HG02610 (cell line): ENCODE data around the gene SOX11.

ENCODE experiments used
- ATAC-seq: cut with Tn5 transposase; IDR thresholded peaks from one replicate; pipeline ENCODE4 v1.9.1; 2021; ENCODE audit warnings: mild to moderate bottlenecking, moderate library complexity; ENCODE audit not compliant: unreplicated experiment

The SOX11 gene

DNA sequence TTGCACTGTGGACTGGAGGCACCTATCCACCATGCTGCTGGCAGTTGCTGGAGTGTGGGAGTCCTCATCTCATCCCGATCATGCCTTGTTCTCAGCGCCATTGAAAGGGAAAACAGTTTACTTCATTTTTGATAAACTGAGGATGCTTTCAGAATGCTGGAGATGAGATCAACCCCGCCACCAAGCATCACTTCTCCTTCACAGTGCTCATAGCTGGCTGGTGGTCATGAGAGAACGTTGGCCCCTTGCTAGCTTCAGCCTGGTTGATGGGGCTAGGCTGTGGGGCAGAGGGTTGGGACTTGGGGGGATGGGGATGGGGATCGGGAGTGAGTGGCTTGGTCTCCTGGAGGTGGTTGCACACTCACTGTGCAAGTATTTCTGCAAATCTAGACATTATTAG, 30.1 kb downstream of the SOX11 start:
- no peak for ATAC-seq

DNA sequence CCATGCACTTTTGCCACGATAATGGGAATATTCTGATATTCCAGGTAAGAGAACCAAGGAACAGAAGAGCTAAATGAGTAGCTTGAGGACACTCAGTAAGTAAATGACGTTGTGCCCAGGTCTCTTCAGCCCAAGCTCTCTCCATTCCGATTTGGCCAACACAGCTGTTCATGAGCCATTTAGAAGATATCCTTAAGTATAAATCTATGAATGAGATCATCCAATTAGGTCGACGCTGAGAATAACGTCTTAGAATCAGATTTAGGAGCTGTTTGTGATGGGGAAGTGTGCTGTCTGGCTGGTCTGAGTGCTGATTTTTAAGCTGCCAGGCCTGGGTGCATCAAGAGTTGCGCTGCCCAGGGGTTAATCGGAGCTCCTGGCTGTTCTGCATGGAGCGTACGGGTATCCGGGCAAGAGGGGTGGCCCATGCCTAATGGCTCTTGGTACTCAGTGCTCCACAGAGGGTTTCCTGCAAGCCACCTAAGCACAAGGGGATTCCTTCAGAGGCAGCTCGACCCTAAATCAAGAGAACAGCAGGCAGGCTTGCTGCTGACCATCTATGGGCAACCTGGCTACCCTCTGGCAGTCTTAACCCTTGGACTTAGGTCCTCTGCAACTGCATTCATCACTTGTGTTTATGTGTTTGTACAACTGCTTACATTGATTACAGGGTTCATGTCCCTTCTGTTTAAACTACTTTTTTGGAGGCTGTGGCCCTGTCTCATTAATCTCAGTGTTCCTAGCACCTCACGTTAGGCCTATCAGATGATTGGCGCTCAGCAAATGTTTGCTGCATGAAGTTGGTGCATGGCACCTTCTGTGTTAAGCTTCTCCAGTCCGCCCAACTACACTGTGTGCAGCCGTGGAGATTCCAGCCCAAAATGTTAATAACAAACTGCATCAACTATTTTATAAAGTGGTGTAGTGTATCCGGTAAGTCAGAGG, 31.9 kb downstream of the SOX11 start:
- ATAC-seq = no peak

DNA sequence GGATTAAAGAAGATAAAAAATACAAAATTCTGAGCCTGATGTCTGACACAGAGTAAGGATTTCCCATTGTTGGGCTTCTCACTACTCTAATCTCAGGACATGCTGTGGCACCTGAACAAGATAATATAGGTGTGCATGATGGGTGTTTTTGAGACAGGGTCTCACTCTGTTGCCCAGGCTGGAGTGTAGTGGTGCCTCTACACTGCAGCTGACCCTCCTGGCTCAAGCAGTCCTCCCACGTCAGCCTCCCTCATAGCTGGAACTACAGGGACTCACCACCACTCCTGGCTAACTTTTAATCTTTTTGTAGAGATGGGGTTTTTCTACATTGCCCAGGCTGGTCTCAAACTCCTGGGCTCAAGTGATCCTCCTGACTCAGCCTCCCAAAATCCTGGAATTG, 32.9 kb downstream of the SOX11 start:
- no peak for ATAC-seq

DNA sequence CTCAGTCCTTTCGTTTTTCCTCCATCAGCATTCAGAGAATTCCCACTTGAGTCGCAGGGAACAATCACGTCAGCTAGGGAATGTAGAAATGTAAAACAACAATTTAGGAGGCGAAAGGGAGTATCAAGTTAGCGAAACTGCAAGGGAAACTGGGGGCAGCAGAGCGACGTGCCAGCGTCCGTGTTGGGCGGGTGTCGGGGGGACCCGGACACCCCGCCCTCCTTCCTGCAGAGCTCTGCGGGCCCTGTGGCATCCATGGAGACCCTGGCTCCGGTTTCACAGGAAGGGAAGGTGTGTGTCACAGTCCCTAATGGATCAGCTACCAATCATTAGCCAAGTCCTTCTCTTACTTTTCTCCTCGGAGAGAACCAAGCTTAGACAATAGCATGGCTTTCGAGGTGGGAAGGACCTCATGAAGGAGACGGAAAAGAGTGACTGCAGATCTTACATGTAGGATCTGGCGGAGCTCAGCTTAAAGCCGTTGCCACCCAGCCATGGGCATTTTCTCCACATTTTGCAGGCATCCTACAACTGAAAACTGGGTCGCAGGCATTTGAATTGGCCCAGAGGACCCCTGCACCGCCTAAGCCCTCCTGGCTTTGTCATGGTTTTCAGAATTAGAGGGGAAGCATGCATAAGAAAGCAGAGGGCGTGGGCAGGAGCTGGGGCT, 33.7 kb downstream of the SOX11 start:
- no peak for ATAC-seq

DNA sequence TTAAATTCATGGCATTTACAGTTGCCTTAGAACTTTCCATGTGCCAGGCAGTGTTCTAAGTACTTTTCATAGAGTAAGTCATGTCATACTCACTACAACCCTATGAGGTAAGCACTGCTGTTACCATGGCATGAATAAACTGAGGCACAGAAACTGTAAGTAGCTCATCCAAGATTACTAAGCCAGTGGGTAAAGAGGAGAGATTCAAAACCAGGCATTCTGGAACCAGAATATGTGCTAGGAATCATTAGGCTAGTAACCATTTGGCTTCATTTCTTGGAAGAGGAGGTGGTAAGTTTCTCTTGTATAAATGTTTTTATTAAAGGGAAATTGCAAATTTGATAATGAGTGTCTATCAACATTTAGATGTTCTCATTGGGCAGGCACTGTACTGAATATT, 35.1 kb downstream of the SOX11 start:
- no peak for ATAC-seq

DNA sequence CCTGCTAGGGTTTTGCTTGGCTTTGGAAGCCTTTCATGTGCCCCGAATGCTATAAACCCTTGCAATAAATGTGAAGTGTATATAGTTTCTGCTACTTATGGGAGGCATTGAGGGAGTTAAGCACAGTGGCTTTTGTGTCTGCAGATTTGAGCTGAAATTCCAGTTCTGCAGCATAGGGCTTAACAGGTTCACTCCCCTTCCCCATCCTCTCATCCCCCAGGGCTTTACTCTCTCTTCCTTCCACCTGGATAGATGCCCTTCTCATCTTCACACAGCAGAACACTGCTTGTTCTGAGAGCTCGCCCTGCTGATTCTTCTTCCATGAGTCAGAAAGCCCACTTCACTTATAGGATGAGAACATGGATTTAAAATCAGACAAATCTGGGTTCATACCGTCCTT, 37.2 kb downstream of the SOX11 start:
- ATAC-seq = no peak

DNA sequence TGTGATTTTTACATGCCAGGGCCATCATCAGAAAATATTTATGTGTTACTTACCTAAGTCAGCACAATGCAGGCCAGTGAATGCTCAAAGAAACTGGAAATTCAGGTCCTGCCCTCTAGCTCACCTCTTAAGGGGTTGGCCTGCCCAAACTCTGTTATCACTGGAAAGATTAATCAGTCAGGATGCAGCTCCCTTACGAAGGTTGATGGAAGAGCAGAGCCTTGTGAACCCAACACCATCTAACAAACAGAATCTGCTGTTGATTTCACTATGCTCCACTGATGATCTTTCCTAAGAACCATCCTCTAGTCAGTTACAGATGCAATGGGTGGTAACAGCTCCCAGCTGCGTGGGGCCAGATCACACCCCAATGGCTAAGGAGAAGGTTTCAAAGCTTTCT, 38.2 kb downstream of the SOX11 start:
- no peak for ATAC-seq

DNA sequence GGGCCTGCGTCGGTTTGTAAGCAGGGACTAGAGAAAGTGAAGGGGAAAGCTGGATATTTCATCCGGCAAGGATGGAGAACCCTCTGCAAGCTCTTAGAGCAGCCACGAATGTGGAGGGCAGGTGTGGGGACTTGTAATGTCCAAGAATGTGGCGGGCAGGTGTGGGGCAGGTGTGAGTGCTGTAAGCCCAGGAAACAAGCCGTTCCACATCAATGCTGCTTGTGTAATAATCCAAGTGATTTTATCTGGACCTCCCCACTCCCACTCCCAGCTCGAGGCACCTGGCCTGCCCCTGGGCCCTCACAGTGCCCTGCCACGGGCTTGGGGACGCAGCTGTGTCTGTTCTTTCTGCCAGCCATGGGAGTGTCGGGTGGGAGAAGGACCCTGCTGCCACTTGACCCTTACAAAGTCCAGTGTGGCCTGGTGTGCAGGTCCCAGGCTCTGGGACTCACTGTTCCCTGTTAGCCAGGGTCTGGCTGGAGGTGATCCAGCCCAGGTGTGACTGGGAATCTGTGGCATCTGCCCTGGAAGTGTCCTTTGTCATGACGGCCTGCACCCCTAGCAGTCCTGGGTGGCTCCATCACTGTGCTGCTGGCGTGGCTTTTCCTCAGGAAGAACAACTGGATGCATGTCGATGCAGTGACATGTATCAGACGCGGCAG, 42.8 kb downstream of the SOX11 start:
- no peak for ATAC-seq

DNA sequence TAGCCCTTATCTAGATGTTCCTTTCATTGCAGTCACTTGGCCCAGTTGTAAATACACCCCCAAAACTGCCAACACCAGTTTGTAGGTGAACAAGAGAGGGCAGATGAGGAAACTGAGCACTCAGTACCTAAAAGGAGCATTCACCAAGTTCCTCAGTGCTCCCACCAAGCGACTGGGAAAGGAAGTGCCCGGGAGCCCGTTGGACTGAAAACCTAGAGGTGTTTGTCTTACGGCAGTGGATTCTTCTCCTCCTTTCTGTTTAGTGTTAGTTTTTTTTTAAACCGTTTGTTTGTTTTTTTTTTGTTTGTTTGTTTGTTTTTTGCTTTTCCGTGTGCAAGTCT, 43.3 kb downstream of the SOX11 start:
- ATAC-seq = no peak

DNA sequence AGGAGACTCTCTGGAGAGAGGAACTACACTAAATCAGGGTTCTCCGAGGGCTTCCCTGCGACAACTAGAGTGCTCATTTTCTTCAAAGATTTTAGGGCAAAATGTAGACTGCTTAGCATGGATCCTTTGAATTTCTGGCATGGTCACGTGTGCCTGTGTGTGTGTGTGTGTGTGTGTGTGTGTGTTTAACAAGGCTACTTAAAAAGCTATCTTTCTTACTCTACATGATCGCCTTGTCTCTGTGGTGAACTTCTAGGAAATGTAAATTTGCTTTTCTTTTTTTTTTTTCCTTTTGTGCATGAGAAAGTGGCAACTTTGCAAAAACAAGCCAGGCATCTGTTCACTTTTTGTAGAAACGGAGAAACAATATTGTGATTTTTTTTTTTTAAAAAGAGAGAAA, 43.9 kb downstream of the SOX11 start:
- ATAC-seq = no peak

DNA sequence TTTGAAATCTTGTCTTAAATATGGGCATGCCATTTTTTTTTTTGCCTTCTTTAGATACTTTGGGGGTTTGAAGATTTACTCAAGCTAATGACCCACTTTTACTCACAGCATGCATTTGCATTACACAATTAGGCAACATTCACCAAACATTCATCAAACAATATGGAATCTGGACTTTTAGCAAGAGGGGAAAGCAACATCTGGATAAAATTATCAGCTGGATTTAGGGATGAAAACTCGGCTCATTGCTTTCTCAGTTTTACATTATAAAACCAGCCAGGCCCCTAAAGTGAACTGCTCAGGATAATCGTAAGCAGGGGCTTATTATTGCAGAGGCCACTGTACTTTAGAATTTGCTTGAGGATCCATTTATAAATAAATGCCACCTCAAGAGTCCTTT, 44.7 kb downstream of the SOX11 start:
- no peak for ATAC-seq

DNA sequence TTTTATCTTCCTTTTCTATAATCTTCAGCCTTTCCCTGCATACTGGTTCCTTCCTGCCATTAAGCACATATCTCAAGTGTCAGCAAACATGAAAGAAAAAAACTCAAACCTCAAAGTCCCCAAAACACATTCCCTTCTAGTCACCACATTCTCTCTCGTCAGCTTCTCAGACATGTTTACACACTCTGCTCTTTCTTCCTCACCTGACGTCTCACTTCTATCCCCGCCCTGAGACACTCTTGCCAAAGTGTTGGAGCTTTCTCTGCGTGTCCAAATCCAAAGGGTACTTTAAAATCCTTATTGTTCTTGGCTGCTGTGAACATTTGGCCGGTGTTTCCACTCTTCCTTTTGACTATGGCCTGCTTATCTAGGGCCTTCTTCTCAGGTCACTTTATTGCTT, 47.9 kb downstream of the SOX11 start:
- ATAC-seq = no peak

DNA sequence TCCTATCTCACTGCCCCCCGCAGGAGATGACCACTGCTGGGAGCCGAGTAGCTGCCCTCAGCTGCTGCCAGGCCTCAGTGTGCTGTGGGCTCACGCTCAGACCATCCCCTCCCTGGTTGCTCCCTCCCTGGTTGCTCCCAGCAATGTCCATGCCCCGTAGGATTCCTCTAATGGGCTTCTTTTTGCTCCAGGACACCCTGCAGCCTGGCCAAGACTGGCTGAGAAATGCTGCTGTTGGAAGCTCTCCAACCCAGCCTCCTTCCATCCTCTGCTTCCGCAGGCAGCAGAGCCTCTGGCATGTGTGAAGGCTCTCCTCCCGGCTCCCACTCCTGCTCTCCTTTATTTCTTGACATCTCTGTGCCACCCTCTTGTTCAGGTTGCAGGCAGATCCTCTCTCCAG, 48.6 kb downstream of the SOX11 start:
- no peak for ATAC-seq

DNA sequence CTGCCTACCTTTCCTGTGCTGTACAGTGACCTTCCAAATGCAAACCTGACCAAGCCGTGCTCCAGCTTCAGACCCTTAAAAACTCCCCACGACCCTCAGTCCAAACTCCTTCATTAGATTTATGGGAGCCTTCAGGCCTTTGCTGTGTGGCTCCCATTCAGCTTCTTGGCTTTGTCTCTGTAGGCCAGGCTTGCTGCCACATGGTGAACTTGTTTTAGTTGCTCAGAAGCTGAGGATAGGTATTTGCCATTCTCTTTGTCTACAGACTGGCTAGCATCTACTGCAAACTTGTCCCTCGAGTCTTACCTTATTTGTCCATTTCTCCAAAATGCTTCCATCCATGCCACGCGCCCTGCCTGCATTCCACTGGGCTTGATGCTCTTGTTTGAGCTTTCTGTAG, 49.1 kb downstream of the SOX11 start:
- no peak for ATAC-seq

DNA sequence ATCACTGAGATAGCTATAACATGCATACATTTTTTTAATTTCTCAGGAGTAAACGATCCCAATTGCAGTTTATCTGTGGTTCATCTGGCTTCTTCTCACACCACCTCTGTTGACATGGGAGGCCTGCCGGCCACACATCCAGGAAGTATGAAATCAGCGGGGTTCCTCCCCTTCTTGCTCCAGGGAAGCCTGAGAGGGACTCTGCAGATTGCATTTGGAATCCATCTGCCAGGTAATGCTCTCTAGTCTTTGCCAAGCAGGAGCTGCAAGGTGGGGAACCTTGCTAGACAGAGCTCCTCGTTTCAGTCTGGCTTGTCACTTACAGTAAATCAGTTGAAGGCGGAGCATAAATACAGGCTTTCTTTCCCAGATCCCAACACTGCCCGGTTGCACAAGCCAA, 49.9 kb downstream of the SOX11 start:
- no peak for ATAC-seq

DNA sequence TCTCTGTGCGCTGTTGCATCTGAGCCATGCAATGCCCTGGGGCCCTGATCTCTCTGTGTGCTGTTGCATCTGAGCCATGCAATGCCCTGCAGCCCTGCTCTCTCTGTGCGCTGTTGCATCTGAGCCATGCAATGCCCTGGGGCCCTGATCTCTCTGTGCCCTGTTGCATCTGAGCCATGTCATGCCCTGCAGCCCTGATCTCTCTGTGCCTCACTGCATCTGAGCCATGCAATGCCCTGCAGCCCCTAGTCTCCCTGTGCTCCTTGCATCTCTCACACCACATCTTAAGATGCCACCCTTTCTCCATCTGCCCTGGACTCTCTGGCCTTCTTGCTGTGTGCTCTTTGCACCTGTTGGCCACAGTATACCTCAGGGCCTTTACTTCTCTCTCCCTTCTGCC, 56.2 kb downstream of the SOX11 start:
- ATAC-seq = no peak

DNA sequence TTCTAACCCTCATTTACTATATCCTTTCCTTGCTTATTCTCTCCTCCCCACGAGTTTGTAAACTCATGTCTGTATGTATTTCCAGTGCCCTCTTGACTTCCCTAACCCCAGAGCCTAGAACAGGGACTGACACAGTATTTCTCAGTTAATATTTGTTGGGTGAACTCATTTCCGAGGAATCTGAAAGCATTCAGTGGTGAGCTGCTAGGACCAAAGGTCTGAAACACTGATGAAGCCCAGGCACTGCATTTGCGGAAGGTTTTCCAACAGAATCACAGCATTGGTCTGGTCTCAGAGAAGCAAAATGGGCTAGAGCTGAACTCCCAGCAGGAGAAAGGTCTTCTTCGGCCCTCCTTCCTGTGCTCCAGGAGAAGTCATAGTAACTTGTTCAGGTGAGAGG, 56.8 kb downstream of the SOX11 start:
- ATAC-seq = no peak

DNA sequence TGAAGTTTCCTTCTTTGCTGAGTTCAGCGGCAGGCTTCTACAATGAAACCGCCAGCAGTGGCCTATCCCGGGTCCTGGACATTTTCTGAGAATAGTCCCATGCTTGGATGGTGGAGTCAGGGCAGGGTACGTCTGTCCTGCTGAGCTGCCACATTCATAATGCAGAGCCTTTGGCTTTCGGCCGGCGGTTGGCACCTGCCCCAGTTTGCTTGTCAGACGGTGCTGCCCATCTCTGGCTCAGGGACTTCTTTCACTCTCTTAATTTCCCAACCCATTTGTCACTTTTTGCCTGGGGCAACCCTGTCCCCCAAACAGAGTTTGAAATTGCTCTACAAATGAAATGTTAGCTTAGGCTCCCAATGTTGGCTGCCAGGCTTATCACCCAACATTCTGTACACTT, 57.2 kb downstream of the SOX11 start:
- ATAC-seq = no peak
